Liver (tissue), 9 donors: Measurements from ENCODE around the gene TEDC2. TPM values are rescaled to one million over a fixed set of nuclear protein-coding genes. Genes with fewer than 3 reads are reported as not detected.

ENCODE experiments used
- DNase-seq: peaks from one replicate; pipeline ENCODE4 v3.0.0-alpha.2; 2017; ENCODE audit warnings: low spot score
- H3K27ac ChIP-seq, 2 donors: one replicate each; pipeline ENCODE4 v1.7.0; 2013; ENCODE audit warnings: inconsistent platforms in 2 of 2, low read length in 2 of 2, control low read depth in 1 of 2, low read depth in 1 of 2, mild to moderate bottlenecking in 1 of 2
- H3K27me3 ChIP-seq, 4 donors: one replicate each; pipeline versions ENCODE4 v1.6.1 to v1.7.0; 2013; ENCODE audit warnings: low read length in 3 of 4, inconsistent platforms in 1 of 4, mild to moderate bottlenecking in 1 of 4, moderate library complexity in 1 of 4; ENCODE audit not compliant: control insufficient read depth in 4 of 4, insufficient read depth in 4 of 4
- H3K36me3 ChIP-seq, 4 donors: one replicate each; pipeline versions ENCODE4 v1.6.1 to v1.7.0; 2013; ENCODE audit warnings: low read length in 3 of 4, mild to moderate bottlenecking in 3 of 4, low read depth in 1 of 4, moderate library complexity in 1 of 4; ENCODE audit not compliant: control insufficient read depth in 4 of 4, insufficient read depth in 3 of 4
- H3K4me1 ChIP-seq, 4 donors: one replicate each; pipeline versions ENCODE4 v1.6.1 to v1.7.0; 2013; ENCODE audit warnings: low read length in 3 of 4, mild to moderate bottlenecking in 3 of 4, moderate library complexity in 1 of 4; ENCODE audit not compliant: control insufficient read depth in 4 of 4, insufficient read depth in 4 of 4
- H3K4me3 ChIP-seq, 3 donors: one replicate each; pipeline versions ENCODE4 v1.6.1 to v1.7.0; 2013; ENCODE audit warnings: low read length in 3 of 3, control low read depth in 1 of 3, low read depth in 1 of 3, mild to moderate bottlenecking in 1 of 3
- H3K9ac ChIP-seq, 2 donors: one replicate each; pipeline ENCODE4 v1.7.0; 2013; ENCODE audit warnings: low read length in 2 of 2, mild to moderate bottlenecking in 2 of 2, moderate library complexity in 2 of 2, control low read depth in 1 of 2, low read depth in 1 of 2
- H3K9me3 ChIP-seq, 4 donors: one replicate each; pipeline versions ENCODE4 v1.6.1 to v1.7.0; 2013; ENCODE audit warnings: low read length in 3 of 4; ENCODE audit not compliant: control insufficient read depth in 4 of 4
- EGR1 ChIP-seq, 2 donors: IDR thresholded peaks; 2 replicates each; pipeline ENCODE4 v1.6.1; 2016 to 2018; ENCODE audit warnings: antibody characterized with exemption in 2 of 2, low read depth in 2 of 2
- FOXA1 ChIP-seq: IDR thresholded peaks from 2 replicates; pipeline ENCODE4 v1.6.1; 2016; ENCODE audit warnings: antibody characterized with exemption
- FOXA2 ChIP-seq: IDR thresholded peaks from 2 replicates; pipeline ENCODE4 v1.6.1; 2016; ENCODE audit warnings: antibody characterized with exemption
- GABPA ChIP-seq, 2 donors: IDR thresholded peaks in 1 of 2; conservative IDR thresholded peaks in 1 of 2; 2 replicates each; pipeline ENCODE4 v1.6.1; 2016; ENCODE audit warnings: antibody characterized with exemption in 2 of 2, mild to moderate bottlenecking in 1 of 2, moderate library complexity in 1 of 2
- HNF4A ChIP-seq, 2 donors: conservative IDR thresholded peaks; 2 replicates each; pipeline ENCODE4 v1.6.1; 2016; ENCODE audit warnings: antibody characterized with exemption in 2 of 2, mild to moderate bottlenecking in 2 of 2
- HNF4G ChIP-seq: IDR thresholded peaks from 2 replicates; pipeline ENCODE4 v1.6.1; 2016; ENCODE audit warnings: antibody characterized with exemption
- JUND ChIP-seq, 2 donors: IDR thresholded peaks; 2 replicates each; pipeline ENCODE4 v1.6.1; 2016; ENCODE audit warnings: antibody characterized with exemption in 2 of 2
- NR2F2 ChIP-seq: IDR thresholded peaks from 2 replicates; pipeline ENCODE4 v1.6.1; 2016; ENCODE audit warnings: antibody characterized with exemption
- RAD21 ChIP-seq, 2 donors: IDR thresholded peaks; 2 replicates each; pipeline ENCODE4 v1.6.1; 2016; ENCODE audit warnings: antibody characterized with exemption in 2 of 2, mild to moderate bottlenecking in 2 of 2
- RXRA ChIP-seq, 2 donors: IDR thresholded peaks; 2 replicates each; pipeline ENCODE4 v1.6.1; 2017 to 2018; ENCODE audit warnings: antibody characterized with exemption in 2 of 2, mild to moderate bottlenecking in 1 of 2
- SP1 ChIP-seq: IDR thresholded peaks from 2 replicates; pipeline ENCODE4 v1.6.1; 2018; ENCODE audit warnings: antibody characterized with exemption, mild to moderate bottlenecking
- TAF1 ChIP-seq: conservative IDR thresholded peaks from 2 replicates; pipeline ENCODE4 v1.6.1; 2016; ENCODE audit warnings: antibody characterized with exemption, mild to moderate bottlenecking
- YY1 ChIP-seq: IDR thresholded peaks from 2 replicates; pipeline ENCODE4 v1.6.1; 2016; ENCODE audit warnings: antibody characterized with exemption, mild to moderate bottlenecking
- WGBS: extraction: QIAGEN DNeasy Blood & Tissue Kit; methylation state at CpG from one replicate; pipeline ENCODE4 v1.1.7; 2013; 5-methylcytosine and 5-hydroxymethylcytosine counted together
- polyA plus RNA-seq, 2 donors: library from polyadenylated mRNA; stranded (reverse) in 1 of 2; unstranded in 1 of 2; fragments of 200-250 nt in 1 of 2; fragments of >200 nt in 1 of 2; fragmentation: Nextera tagmentation in 1 of 2; extraction: Ambion mirVana in 1 of 2; gene quantifications; one replicate each; pipeline versions ENCODE4 v1.2.1 to v1.2.3, GENCODE V29; 2013 to 2015
- total RNA-seq, 2 donors: library from RNA; depleted of rRNA; stranded (reverse); fragments of >200 nt; gene quantifications; one replicate each; pipeline ENCODE4 v1.2.3, GENCODE V29; 2014
- TF ChIP-seq, protein P1 (sequence below): fragments of 150-350 bp; IDR thresholded peaks from 2 replicates; pipeline ENCODE4 v1.5.1; 2017; ENCODE audit warnings: improper control_type of control experiment, low read depth, low read length; ENCODE audit not compliant: missing input control
- TF ChIP-seq, protein P2 (sequence below): IDR thresholded peaks from 2 replicates; pipeline ENCODE4 v1.6.1; 2016; ENCODE audit warnings: antibody characterized with exemption, mild to moderate bottlenecking
- TF ChIP-seq, protein P3 (sequence below): IDR thresholded peaks from 2 replicates; pipeline ENCODE4 v1.6.1; 2016; ENCODE audit warnings: antibody characterized with exemption
- TF ChIP-seq, protein P4 (sequence below): IDR thresholded peaks from 2 replicates; pipeline ENCODE4 v1.6.1; 2016; ENCODE audit warnings: antibody characterized with exemption
- TF ChIP-seq, protein P5 (sequence below): IDR thresholded peaks from 2 replicates; pipeline ENCODE4 v1.6.1; 2016; ENCODE audit warnings: antibody characterized with exemption
- donor health status: healthy.
- donor health status: healthy.
- donor health status: healthy.
- donor health status: healthy.
- donor health status: healthy.

TEDC2 gene
- total and polyA plus RNA-seq, 4 donors: 0.71 to 6.7 (median 1.1) TPM

DNA sequence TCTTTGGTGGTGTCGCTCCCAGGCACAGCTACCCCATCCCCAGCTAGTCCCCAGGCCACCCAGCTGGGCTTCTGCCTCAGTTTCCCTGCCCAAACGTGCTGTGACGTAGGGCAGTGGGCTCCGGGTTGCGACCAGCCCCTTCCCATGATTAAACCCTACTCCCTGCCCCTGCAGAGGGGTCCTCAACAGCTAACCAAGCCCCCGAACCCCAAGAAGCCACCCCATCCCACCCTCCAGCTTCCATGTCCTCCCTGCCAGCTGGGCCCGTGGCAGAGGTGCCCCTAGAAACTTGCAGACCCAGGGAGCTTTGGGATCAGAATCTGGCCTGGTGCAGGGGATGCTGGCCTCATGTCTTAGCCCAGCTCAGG is 10.3 kb downstream of the TEDC2 start:
- Histone ChIP-seq H3K36me3 (no peaks in the 10 kb centered on the region), H3K9me3 (no peaks in the 10 kb centered on the region), H3K27me3 (no peaks in the 10 kb centered on the region), H3K4me1 (peaks cover 41 to 69% (median 50%) of the 10 kb centered on the region in 4 donors), H3K27ac (no peak overlapping the region), H3K4me3 (no peak overlapping the region), H3K9ac (no peak overlapping the region)
- 87% methylated on average over 7 of the region's 7 CpGs for WGBS
- DNase-seq: no peak
- TF ChIP-seq JUND (IDR thresholded peaks at IDR 0.05) (no peak), FOXA1 (no peak), EGR1 (IDR thresholded peaks at IDR 0.05; ENCODE audit: low read depth in 2 of 2) (no peak), NR2F2 (no peak), RAD21 (IDR thresholded peaks at IDR 0.05) (no peak), YY1 (no peak), TAF1 (no peak), RXRA (IDR thresholded peaks at IDR 0.05) (no peak), GABPA (IDR thresholded peaks at IDR 0.05 in 1 of 2, conservative IDR thresholded peaks at IDR 0.05 in 1 of 2) (no peak), SP1 (no peak), FOXA2 (no peak), HNF4G (no peak), HNF4A (conservative IDR thresholded peaks at IDR 0.05) (no peak)
- TF ChIP-seq, protein P1, sequence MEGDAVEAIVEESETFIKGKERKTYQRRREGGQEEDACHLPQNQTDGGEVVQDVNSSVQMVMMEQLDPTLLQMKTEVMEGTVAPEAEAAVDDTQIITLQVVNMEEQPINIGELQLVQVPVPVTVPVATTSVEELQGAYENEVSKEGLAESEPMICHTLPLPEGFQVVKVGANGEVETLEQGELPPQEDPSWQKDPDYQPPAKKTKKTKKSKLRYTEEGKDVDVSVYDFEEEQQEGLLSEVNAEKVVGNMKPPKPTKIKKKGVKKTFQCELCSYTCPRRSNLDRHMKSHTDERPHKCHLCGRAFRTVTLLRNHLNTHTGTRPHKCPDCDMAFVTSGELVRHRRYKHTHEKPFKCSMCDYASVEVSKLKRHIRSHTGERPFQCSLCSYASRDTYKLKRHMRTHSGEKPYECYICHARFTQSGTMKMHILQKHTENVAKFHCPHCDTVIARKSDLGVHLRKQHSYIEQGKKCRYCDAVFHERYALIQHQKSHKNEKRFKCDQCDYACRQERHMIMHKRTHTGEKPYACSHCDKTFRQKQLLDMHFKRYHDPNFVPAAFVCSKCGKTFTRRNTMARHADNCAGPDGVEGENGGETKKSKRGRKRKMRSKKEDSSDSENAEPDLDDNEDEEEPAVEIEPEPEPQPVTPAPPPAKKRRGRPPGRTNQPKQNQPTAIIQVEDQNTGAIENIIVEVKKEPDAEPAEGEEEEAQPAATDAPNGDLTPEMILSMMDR: no peak
- TF ChIP-seq, protein P2, sequence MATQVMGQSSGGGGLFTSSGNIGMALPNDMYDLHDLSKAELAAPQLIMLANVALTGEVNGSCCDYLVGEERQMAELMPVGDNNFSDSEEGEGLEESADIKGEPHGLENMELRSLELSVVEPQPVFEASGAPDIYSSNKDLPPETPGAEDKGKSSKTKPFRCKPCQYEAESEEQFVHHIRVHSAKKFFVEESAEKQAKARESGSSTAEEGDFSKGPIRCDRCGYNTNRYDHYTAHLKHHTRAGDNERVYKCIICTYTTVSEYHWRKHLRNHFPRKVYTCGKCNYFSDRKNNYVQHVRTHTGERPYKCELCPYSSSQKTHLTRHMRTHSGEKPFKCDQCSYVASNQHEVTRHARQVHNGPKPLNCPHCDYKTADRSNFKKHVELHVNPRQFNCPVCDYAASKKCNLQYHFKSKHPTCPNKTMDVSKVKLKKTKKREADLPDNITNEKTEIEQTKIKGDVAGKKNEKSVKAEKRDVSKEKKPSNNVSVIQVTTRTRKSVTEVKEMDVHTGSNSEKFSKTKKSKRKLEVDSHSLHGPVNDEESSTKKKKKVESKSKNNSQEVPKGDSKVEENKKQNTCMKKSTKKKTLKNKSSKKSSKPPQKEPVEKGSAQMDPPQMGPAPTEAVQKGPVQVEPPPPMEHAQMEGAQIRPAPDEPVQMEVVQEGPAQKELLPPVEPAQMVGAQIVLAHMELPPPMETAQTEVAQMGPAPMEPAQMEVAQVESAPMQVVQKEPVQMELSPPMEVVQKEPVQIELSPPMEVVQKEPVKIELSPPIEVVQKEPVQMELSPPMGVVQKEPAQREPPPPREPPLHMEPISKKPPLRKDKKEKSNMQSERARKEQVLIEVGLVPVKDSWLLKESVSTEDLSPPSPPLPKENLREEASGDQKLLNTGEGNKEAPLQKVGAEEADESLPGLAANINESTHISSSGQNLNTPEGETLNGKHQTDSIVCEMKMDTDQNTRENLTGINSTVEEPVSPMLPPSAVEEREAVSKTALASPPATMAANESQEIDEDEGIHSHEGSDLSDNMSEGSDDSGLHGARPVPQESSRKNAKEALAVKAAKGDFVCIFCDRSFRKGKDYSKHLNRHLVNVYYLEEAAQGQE: no peak
- TF ChIP-seq, protein P3, sequence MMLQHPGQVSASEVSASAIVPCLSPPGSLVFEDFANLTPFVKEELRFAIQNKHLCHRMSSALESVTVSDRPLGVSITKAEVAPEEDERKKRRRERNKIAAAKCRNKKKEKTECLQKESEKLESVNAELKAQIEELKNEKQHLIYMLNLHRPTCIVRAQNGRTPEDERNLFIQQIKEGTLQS: no peak
- TF ChIP-seq, protein P4, sequence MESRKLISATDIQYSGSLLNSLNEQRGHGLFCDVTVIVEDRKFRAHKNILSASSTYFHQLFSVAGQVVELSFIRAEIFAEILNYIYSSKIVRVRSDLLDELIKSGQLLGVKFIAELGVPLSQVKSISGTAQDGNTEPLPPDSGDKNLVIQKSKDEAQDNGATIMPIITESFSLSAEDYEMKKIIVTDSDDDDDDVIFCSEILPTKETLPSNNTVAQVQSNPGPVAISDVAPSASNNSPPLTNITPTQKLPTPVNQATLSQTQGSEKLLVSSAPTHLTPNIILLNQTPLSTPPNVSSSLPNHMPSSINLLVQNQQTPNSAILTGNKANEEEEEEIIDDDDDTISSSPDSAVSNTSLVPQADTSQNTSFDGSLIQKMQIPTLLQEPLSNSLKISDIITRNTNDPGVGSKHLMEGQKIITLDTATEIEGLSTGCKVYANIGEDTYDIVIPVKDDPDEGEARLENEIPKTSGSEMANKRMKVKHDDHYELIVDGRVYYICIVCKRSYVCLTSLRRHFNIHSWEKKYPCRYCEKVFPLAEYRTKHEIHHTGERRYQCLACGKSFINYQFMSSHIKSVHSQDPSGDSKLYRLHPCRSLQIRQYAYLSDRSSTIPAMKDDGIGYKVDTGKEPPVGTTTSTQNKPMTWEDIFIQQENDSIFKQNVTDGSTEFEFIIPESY: no peak
- TF ChIP-seq, protein P5, sequence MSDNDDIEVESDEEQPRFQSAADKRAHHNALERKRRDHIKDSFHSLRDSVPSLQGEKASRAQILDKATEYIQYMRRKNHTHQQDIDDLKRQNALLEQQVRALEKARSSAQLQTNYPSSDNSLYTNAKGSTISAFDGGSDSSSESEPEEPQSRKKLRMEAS: no peak
